Activated B cell treated with CpG ODN at 0.5 μM for 24 hours (primary cell): ENCODE results near the gene ZNF334. TPM values are rescaled to one million over a fixed set of nuclear protein-coding genes. Genes with fewer than 3 reads are reported as not detected.

Experiments used
- ATAC-seq: fragments of 200-7000 bp; cut with Tn5 transposase; one replicate; pipeline ENCODE4 v1.10.0; 2021; ENCODE audit warnings: low read depth, mild to moderate bottlenecking, moderate library complexity
- CTCF ChIA-PET: fragments of 350-600 bp; sonication (Branson Sonifier 250); formaldehyde crosslinking; loops from one replicate; lab custom pipeline; 2021; ENCODE audit warnings: antibody characterized with exemption; lab: Charles Lee
- POLR2A ChIA-PET: fragments of 350-600 bp; sonication (Branson Sonifier 250); formaldehyde crosslinking; loops from one replicate; lab custom pipeline; 2021; ENCODE audit warnings: antibody characterized with exemption; lab: Charles Lee
- DNase-seq: peaks from one replicate; pipeline ENCODE4 v3.0.0; 2022
- H3K27ac Mint-ChIP-seq: one replicate; pipeline ENCODE4 v1.8.0; 2020; ENCODE audit warnings: mixed read lengths
- H3K27me3 Mint-ChIP-seq: one replicate; pipeline ENCODE4 v1.8.0; 2021; ENCODE audit warnings: mixed read lengths
- H3K36me3 Mint-ChIP-seq: one replicate; pipeline ENCODE4 v1.8.0; 2021; ENCODE audit warnings: low read depth, mixed read lengths
- H3K4me1 Mint-ChIP-seq: one replicate; pipeline ENCODE4 v1.8.0; 2021; ENCODE audit warnings: mixed read lengths
- H3K4me3 Mint-ChIP-seq: one replicate; pipeline ENCODE4 v1.8.0; 2020; ENCODE audit warnings: mild to moderate bottlenecking, mixed read lengths
- H3K9me3 Mint-ChIP-seq: one replicate; pipeline ENCODE4 v1.8.0; 2020; ENCODE audit warnings: mixed read lengths
- CTCF ChIP-seq: fragments of 200-600 bp; IDR thresholded peaks from one replicate; pipeline ENCODE4 v1.8.0; 2022; ENCODE audit warnings: antibody characterized with exemption, mild to moderate bottlenecking
- intact Hi-C: fragments of 100-400 bp; cut with micrococcal nuclease; formaldehyde crosslinking; loops from one replicate; pipeline ENCODE4 v1.15.1; 2024
- total RNA-seq: library from RNA; stranded (reverse); gene quantifications from 2 replicates; pipeline ENCODE4 v1.2.3, GENCODE V29; 2022

Gene ZNF334
- total RNA-seq, 1 donor from 2014 or later = 0.27 TPM

GRCh38 chr20:46482864-46483263 is 30.5 kb downstream of the ZNF334 start:
- Mint-ChIP-seq H3K36me3 (no peaks in the 10 kb centered on the region), H3K27me3 (peaks cover 31% of the 10 kb centered on the region), H3K4me1 (no peaks in the 10 kb centered on the region), H3K4me3 (no peak overlapping the region), H3K27ac (no peak overlapping the region), H3K9me3 (no peaks in the 10 kb centered on the region)
- TF ChIP-seq CTCF = no peak
- ChIA-PET POLR2A (no interaction called here), CTCF (no interaction called here)
- intact Hi-C loops = no loop called here
- no peak for ATAC-seq
- DNase-seq = no peak

GRCh38 chr20:46477640-46478039 is 35.7 kb downstream of the ZNF334 start:
- no peaks in the 10 kb centered on the region for H3K9me3 Mint-ChIP-seq
- ATAC-seq = no peak
- H3K27me3 Mint-ChIP-seq = peaks cover 22% of the 10 kb centered on the region
- ChIA-PET CTCF (no interaction called here), POLR2A (no interaction called here)
- no peak for DNase-seq
- no peak overlapping the region for H3K4me3 Mint-ChIP-seq
- TF ChIP-seq CTCF = no peak
- H3K36me3 Mint-ChIP-seq = no peaks in the 10 kb centered on the region
- intact Hi-C loops = no loop called here
- H3K4me1 Mint-ChIP-seq = no peaks in the 10 kb centered on the region
- H3K27ac Mint-ChIP-seq = no peak overlapping the region

GRCh38 chr20:46477225-46477624 is 36.1 kb downstream of the ZNF334 start:
- intact Hi-C loops = no loop called here
- no peak for TF ChIP-seq CTCF
- no peaks in the 10 kb centered on the region for H3K4me1 Mint-ChIP-seq
- ChIA-PET CTCF (no interaction called here), POLR2A (no interaction called here)
- peaks cover 26% of the 10 kb centered on the region for H3K27me3 Mint-ChIP-seq
- ATAC-seq (no peak), DNase-seq (no peak)
- no peaks in the 10 kb centered on the region for H3K36me3 Mint-ChIP-seq
- H3K4me3 Mint-ChIP-seq = no peak overlapping the region
- no peak overlapping the region for H3K27ac Mint-ChIP-seq
- H3K9me3 Mint-ChIP-seq = no peaks in the 10 kb centered on the region

GRCh38 chr20:46468508-46468907 is 44.9 kb downstream of the ZNF334 start:
- no peak for DNase-seq
- ATAC-seq = no peak
- H3K4me3 Mint-ChIP-seq = no peak overlapping the region
- peaks cover 26% of the 10 kb centered on the region for H3K27me3 Mint-ChIP-seq
- no peaks in the 10 kb centered on the region for H3K4me1 Mint-ChIP-seq
- H3K27ac Mint-ChIP-seq = no peak overlapping the region
- H3K36me3 Mint-ChIP-seq = no peaks in the 10 kb centered on the region
- H3K9me3 Mint-ChIP-seq = no peaks in the 10 kb centered on the region
- CTCF ChIA-PET = no interaction called here
- no peak for TF ChIP-seq CTCF
- intact Hi-C loops = no loop called here
- POLR2A ChIA-PET = no interaction called here

GRCh38 chr20:46464451-46464850 is 48.9 kb downstream of the ZNF334 start:
- no peak for DNase-seq
- Mint-ChIP-seq H3K4me3 (no peak overlapping the region), H3K36me3 (no peaks in the 10 kb centered on the region), H3K27ac (no peak overlapping the region), H3K27me3 (peaks cover 17% of the 10 kb centered on the region), H3K4me1 (peaks cover under 1% of the 10 kb centered on the region), H3K9me3 (no peaks in the 10 kb centered on the region)
- TF ChIP-seq CTCF = no peak
- ChIA-PET CTCF (no interaction called here), POLR2A (no interaction called here)
- ATAC-seq = no peak
- intact Hi-C loops = no loop called here
